ENCODE measurements around the gene LHX4. TPM values are rescaled to one million over a fixed set of nuclear protein-coding genes. Genes with fewer than 3 reads are reported as not detected.

The LHX4 gene
- polyA plus RNA-seq, 1 donor: 1.6 TPM

DNA sequence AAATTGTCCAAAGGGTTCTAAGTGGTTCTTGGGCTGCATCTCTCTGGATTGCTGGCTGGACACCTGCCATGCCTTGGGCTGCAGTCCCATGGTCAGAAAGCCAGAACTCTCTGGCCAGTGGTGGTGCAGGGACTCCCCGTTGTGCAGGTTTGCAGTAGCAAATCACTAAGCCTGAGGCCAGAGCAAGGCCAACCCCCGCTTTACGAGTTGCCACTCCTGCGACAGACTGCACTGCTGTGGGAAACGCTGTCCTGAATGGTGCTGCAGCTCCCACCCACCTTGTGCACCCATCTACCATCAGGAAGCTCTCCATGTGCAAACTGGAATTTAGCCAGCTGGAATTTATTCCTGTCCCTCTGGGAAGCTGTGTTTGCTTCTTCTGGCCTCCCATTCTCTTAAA, 45.7 kb downstream of the LHX4 start:
- DNase-seq: no peak

DNA sequence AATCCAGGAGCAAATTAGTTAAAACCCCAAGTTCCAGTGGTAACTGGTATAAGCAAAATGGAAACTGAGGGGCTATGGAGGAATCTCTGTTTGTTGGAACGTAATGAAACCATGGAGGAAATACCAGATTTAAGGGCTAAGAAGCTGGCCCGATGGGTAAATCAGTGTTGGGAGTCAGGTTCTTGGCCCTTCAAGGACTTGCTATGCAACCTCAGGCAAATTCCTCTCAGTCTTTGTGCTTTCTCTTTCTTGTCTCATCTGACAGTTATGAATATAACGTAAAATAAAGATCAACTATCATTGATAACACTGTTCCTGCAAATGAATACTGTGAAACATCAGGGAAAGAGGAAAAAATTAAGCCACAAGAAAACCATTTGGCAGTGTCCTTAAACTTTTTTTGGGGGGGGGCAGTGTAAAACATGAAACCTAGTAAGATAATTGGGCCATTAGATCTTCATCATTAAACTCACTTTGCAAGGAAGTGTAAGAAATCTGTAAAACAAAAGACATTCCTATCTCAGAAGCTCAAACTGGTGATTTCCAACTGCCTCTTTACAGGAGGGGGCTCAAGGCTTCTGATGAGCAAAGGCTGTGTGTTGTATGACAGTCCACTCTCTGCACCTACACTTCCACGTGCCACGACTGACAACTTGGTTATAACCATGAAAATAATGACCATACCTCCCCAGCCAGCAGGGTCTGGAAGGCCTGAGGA, 47.6 kb downstream of the LHX4 start:
- DNase-seq: no peak

DNA sequence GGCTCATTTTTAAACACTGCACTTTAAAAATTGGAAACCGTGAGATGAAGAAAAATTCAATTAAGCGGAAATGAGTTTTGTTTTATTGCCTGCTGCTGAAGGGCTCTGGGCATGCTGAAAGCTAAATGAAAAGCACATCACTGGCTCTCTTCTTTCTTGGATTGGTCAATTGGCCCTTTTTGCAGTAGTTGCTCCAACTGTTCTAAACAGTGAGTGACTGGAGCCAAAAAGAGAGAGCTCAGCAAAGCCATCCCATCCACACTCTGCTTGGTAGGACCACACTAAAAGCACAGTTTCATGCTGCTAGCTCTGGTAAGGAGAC, 48.1 kb downstream of the LHX4 start:
- no peak for DNase-seq

DNA sequence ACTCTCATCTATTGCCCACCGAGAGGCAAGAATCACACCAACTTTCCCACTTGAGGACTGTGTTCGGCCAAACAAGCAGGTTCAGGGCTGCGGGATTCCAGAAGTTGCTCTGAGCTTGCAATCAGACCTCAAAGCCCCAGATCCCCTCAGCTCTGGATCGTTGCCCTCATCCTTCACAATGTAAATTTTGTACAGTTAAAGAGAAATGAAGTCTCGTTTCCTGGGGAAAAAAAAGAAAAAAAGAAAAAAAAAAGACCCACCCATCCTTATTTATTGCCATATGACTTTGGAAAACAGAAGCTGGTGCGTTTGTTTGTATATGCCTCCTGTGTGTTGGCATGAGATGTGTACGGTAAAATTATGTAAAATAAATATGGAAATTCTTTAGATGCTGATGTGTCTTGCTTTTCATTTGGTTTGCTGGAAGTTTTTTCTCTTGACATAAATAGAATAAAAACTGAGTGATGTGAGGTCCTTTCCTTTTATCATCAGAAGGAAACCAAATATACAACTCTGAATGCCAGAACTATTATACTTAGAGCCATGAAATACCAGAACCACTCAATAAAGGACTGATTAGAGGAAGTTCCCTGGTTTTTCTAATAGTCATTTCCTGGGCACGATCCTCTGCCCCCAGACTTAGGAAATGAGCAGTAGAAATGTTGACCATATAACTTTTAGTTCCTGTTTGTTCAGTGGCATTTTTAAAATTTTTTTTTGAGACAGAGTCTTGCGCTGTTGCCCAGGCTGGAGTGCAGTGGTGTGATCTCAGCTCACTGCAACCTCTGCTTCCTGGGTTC, 48.7 kb downstream of the LHX4 start:
- DNase-seq: no peak

DNA sequence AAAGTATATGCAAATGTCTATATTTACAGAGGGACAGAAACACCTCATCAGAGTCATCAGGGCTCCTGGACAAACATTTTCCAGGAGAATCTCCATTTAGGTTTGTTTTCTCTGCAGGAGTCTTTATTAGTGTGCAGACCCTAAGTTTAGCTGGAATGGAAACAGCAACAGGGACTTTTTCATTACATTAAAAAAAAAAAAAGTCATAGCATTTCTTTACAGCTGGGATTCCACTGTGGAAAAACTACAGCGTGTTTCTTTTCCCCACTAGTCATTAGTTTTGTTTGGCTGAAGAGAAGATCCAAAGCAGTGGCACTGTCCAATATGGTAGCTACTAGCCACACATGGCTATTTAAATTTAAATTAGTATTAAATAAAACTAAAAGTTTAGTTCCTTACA, 49.6 kb downstream of the LHX4 start:
- no peak for DNase-seq

DNA sequence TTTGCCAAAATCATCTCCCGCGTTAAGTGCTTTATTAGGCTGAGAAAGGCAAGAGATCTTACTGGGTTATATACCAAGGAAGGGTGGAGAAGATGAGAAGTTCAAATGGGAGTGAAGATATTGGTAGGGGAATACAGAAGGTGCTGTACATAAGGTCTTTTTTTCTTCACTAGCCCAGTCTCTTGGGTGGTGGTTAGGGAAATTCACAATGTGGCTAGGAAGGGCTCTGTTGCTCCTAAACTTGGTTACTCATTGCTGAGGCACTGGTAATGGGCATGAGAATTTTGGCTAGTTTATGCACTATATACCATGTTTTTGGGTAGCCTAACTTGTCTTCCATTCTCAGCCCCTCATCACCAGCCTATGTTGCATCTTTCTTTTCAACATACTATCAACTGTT, 50.6 kb downstream of the LHX4 start:
- no peak for DNase-seq

DNA sequence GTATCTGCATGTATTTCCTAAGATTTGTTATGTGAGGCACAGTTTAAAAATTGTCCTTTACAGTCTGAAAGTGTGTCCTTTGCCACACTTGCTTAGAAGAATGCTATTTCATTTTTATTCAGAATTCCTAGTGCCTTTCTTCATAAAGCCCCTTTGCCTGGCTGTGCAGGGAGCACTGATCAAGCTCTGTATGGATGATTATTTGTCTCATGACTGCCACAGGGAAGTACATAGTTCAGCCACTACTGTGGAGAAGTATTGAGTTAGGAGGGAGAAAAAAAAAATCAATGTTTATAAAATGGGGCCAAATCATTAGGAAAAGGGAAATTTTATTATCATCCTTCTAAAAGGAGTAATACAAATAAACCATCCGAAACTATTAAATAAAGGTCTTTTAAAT, 51.4 kb downstream of the LHX4 start:
- DNase-seq: no peak

DNA sequence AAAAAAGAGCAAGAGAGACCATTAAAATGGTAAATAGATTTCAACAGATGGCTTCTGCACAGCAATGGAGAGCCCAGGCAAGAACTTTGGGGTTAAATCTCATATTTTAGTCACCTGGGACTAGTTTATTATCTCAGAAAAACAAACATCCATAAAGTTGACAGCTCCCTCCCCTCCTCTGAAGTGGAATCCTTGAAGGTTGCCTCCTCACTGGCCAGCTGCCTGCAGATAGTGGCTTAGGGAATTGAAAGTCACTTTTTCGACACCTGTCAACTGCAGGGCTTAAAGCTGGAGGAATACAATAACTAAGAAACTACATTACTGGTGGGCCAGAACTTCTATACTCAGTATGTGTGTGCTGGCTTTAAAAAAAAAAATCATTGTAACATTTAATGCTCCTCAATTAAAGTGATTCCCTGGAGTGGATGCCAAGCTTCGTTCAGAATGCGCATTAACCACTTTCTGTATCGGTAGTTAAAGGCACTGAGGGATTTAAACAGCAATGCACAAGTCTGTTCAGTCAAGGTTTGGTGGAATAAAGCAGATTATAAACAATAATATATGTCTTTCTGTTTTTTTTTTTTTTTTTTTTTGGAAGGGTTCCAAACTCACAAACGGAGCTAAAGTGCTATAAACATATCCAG, 52.5 kb downstream of the LHX4 start:
- DNase-seq: no peak

DNA sequence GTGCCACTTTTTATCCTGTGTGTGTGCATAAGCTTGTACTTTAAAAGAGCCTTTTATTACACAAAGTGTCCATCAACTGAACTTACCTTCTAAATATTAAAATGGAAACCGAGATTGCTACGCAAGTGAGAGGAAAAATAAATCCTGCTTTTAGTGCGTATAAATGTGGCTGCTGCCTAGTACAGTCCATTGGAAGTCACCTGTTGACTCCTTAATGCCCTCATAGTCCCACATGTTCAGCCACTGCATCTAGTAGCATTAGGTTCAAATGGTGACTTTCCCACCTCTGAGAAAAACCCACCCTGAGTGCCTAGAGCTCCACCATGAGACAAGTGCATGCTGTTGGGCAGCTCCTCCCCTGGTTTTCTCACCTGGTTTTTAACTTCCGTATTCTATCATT, 53.0 kb downstream of the LHX4 start:
- DNase-seq: no peak

DNA sequence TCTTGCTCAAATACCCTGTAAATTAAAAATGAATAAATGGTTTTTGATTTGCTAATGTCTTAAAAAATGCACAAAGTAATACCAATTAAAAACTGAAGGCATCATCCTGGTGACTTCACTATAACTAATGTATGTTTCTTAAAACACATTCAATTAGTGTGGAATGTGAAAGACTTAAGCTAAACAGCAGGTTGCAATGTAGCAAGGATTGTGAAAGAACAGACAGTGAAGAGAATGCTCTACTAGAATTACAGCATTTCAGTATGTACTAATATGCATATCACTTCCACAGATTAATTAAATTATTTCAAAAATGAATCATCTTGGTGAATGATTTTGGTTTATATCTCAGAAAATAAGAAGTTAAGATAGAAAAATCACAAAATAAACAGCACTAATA, 56.4 kb downstream of the LHX4 start:
- no peak for DNase-seq

DNA sequence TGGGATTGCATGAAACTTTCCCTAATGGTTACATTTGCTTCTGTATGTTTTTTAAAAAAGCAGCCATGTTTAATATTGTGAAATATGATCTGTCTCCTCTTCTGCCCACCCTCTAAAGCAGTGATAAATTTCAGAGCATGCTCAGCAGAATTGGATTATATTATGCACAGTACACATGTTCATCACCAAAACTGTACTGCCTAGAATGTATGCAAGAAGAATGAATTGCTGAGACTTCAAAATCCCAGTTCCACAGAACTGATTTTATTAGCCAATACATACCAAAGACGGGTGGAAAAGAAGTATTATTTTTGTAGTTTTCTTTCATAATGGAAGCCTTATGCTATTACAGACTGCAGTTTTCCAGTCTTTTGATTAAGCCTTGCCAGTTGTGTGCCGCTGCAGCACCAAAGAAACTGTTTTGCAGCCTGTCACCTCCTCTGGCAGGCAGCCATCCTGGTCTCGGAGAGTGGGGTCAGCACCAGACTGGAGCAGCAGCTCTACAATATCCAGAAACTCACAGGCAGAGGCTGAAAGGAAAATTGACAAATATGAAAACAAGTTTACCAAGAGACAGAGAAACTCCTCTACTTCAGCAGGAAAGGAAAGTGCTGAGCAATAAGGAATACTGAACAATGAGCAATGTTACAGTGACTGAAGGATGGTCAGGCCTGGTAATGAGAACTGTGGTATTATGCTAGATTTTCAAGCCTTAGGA, 58.1 kb downstream of the LHX4 start:
- no peak for DNase-seq

DNA sequence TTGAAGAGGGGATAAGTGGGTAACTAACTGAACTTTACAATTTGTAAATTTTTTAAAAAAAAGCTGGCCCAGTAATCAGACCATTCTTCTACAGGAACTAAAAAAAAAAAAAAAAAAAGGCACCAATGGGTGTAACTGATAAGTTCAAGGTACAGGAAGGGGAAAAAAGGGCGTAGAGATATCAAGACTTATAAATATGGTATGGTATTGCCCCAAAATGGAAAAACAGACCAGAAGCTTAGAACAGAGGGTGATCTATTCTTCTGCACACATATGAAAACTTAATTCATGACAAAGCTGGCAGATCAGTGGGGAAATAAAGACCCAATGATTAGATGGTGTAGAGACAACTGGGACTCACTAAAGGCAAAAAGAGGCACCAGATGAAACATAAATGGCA, 58.9 kb downstream of the LHX4 start:
- no peak for DNase-seq

DNA sequence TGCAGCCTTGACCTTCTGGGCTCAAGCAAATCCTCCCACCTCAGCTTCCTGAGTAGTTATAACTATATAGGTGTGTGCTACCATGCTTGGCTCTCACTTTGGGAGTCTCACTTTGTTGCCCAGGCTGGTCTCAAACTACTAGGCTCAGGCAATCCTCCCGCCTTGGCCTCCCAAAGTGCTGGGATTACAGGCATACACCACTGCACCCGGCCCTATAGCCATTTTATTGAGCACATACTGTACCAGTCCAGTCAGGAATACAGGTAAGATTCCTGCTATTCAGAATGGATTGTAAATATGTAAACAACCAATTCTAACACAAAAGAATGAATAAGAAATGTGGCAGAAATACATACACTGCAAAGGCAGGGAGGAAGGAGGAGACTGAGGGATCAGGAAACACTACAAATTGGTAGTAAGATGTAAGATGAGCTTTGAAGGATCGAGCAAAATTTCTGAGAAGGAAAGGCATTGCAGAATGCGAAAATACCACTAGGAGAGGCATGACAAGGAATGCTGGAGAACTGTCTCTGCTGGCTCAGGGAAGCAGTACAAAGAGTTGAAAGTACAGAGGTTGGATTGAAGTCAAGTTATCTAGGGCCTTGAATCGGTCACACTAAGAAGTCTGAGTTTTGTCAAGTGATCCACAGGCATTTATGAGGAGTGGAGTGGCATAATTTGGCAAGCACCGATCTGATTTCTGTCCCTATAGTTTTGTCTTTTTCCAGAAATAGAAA, 60.4 kb downstream of the LHX4 start:
- DNase-seq: no peak

DNA sequence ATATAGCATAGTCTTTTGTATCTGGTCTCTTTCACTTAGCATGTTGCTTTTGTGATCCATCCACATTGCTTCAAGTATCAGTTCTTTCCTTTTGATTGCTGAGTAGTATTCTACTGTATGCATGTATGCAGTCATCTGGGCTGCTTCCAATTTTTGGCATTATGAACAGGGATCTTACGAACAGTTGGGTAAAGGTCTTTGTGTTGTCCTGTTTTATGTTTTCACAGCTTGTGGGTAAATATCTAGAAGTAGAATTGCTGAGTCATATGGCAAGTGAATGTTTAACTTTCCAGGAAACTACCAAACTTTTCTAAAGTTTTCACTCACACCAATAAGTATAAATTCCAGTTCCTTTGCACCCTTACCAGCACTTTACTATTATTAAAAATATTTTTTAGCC, 60.9 kb downstream of the LHX4 start:
- no peak for DNase-seq

DNA sequence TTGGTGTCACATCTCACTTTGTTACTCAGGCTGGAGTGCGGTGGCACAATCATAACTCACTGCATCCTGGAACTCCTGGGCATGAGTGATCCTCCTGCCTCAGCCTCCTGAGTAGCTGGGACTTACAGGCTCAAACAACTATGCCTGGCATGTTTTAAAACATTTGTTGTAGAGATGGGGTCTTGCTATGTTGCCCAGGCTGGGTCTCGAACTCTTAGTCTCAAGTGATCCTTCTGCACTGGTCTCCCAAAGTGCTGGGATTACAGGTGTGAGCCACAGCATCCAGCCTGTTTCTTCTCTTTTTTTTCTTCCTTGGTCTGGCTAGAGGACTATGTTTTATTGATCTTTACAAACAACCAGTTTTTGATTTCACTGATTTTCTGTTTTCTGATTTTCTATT, 64.6 kb downstream of the LHX4 start:
- no peak for DNase-seq

DNA sequence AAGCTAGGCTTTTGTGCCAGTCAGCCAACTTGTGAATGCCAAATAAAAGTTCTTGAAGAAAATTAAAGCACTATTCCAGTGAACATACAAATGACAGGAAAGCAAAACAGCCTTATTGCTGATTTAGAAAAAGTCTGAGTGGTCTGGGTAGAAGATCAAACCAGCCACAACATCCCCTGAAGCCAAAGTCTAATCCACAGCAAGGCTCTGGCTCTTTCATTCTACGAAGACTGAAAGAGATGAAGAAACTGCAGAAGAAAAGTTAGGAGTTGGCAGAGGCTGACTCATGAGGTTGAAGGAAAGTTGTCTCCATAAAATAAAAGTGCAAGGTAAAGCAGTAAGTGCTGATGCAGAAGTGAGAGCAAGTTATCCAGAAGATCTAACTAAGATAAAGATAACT, 65.9 kb downstream of the LHX4 start:
- DNase-seq: no peak

DNA sequence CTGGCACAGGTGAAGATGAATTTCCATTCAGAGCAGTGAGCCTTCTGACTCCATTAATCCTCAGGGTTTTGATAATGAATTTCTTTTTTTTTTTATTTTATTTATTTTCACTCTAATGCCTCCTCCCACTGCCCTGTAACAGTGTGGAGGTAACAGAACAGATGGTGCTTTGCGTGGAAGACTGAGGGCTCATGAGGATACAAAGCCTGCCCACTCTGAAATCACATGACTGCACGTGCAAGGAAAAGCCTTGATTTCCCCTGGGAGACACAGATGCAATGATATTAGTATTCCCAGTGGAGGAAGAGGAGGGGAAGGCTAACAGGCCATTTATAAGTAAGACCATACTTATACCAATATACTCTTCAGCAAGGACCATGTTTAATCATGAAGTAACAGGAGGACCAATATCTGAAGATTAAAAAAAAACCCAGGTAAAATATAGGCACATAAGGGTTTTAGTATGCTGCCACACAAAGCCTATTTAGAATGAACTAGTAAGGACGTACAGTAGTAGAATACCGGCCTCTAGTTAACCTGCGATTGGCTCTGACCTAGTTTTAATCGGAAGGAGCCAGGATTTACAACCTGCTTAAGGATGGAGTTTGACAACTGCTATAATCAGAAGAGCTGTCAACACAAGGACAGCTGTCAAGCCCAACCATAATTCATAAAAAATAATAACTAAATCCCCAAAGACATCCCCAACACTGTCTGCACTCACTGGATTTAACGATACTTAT, 69.6 kb downstream of the LHX4 start:
- no peak for DNase-seq

DNA sequence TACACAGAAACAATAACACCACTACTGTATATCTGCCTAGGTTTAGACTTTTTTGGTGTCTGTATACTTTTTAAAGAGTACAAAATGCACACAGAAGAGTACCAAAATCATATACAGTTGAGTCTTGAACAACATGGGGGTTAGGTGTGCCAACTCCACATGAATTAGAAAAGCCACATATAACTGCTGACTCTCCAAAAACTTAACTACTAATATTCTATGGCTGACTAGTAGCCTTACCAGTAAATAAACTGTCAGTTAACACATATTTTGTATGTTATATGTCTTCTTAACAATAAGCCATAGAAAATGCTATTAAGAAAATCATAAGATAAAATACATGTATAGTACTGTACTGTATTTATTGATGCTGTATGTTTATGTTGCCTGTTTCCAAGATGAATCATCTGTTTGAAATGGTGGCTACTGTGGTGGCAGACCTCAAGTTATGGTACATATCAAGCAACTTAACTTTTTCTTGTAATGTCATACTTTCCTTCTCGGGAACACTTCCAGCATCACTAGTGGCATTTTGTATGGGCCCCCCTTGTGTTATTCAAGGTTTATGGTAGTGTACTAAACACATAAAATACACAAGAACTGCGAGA, 71.2 kb downstream of the LHX4 start:
- DNase-seq: no peak

DNA sequence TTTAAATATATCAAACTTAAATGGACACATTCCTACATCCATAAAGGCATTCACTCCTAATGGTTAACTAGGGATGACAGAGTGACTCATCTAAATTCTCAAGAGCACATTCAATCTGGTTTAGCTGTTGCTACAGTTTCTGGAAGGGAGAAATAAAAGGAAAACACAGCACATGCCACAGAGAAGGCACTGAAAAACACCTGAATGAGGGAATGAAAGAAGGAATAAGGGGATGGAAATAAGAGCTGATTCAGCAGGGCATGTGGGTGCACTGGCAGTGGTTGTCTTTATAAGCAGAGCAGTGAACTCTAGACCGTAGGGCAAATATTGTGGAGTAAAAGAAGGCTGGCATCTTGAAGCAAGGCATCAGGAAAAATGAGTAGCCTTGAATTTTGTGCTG, 79.3 kb downstream of the LHX4 start:
- DNase-seq: no peak

DNA sequence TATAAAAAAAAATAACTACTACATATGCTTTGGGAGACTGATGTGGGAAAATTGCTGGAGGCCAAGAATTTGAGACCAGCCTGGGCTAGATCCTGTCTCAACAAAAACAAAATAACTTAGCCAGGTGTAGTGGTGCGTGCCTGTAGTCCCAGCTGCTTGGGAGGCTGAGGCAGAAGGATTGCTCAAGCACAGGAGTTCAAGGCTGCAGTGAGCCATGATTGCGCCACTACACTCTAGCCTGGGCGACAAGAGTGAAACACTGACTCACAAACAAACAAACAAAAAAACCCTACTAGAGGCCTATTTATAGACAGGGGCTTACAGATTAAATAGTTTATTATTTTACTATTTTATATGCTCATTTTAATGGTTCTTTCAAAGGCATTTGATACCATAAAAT, 80.0 kb downstream of the LHX4 start:
- no peak for DNase-seq

DNA sequence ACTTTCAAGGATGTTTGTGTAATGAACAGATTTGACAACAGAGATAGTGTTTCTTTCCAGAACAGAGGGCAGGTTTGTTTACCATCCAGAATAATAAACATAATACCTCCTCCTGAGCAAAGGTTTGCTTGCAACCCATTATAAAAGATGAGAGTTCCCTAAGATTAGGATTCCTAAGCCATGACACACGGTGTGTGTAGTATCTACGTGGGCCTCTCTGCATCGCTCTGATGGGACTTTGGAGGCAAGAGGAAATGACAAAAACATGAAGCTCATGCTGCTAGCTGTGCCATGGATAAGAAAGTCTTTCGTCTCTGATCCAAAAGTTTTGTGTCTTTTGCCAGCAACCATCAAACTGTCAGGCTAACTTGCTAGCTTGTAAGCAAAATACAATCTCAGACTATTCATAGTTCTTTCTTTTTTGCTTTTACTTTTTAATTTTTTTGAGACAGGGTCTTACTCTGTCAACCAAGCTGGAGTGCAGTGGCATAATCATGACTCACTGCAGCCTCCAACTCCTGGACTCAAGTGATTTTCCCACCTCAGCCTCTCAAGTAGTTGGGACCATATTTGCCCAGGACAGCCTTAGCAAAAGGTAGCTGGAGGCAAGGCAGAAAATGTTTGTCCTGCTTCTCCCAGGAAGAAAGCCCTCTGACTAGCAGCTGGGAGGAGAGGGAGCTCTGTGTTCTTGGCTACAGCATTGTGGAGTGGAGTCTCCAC, 81.1 kb downstream of the LHX4 start:
- DNase-seq: no peak
